Endothelial cell of umbilical vein (primary cell): ENCODE data around the gene KAZN. TPM values are rescaled to one million over a fixed set of nuclear protein-coding genes. Genes with fewer than 3 reads are reported as not detected.

ENCODE experiments used
- BruUV-seq: library from RNA; stranded (reverse); fragments of 400-500 nt; replicated peaks from 2 replicates; lab custom pipeline; 2021; lab: Mats Ljungman, UMichigan
- CTCF ChIA-PET: fragments of 300-600, 350-600 bp; sonication (Branson Sonifier 250); formaldehyde crosslinking; loops from one replicate; lab custom pipeline; 2021; ENCODE audit warnings: antibody characterized with exemption, inconsistent platforms; lab: Charles Lee
- POLR2A ChIA-PET: fragments of 300-600, 350-600 bp; sonication (Branson Sonifier 250); formaldehyde crosslinking; loops from one replicate; lab custom pipeline; 2021; ENCODE audit warnings: antibody characterized with exemption, inconsistent platforms; lab: Charles Lee
- DNase-seq: peaks from one replicate; pipeline ENCODE4 v3.0.0-alpha.2; 2011; ENCODE audit warnings: low read depth, low spot score
- FAIRE-seq: peaks from 2 replicates; lab custom pipeline; 2011; peaks lifted over from hg19 to GRCh38; lab: Jason Lieb, UNC
- H2AFZ ChIP-seq: 2 replicates; pipeline ENCODE4 v1.6.0; 2012; ENCODE audit warnings: low read depth, low read length, control low read depth, inconsistent platforms
- H3K27ac ChIP-seq: 2 replicates; pipeline ENCODE4 v1.5.1; 2011; ENCODE audit warnings: low read depth, mild to moderate bottlenecking, control low read depth, low read length, moderate library complexity; ENCODE audit not compliant: insufficient read depth
- H3K27me3 ChIP-seq, 2 experiments: 2 replicates each; pipeline versions ENCODE4 v1.6.0 to v1.6.1; 2011; ENCODE audit warnings: low read length in 2 of 2, mixed read lengths in 1 of 2; ENCODE audit not compliant: control insufficient read depth in 2 of 2, insufficient read depth in 2 of 2
- H3K36me3 ChIP-seq, 2 experiments: 2 replicates in 1 of 2; 3 replicates in 1 of 2; pipeline ENCODE4 v1.5.1; 2011; ENCODE audit warnings: low read length in 2 of 2, mild to moderate bottlenecking in 1 of 2, moderate library complexity in 1 of 2; ENCODE audit not compliant: control insufficient read depth in 2 of 2, insufficient read depth in 2 of 2; ENCODE audit errors: extremely low read depth in 1 of 2
- H3K4me1 ChIP-seq: 3 replicates; pipeline ENCODE4 v1.5.1; 2011; ENCODE audit warnings: mild to moderate bottlenecking, low read length; ENCODE audit not compliant: control insufficient read depth, insufficient read depth; ENCODE audit errors: extremely low read depth
- H3K4me2 ChIP-seq: 2 replicates; pipeline ENCODE4 v1.6.1; 2011; ENCODE audit warnings: low read length, control low read depth, mixed read lengths; ENCODE audit not compliant: insufficient read depth
- H3K4me3 ChIP-seq, 3 experiments: fragments of 200-600 bp in 1 of 3; sonication (generic), shearing (Covaris generic) in 1 of 3; replicated peaks in 1 of 3; 2 replicates each; pipeline ENCODE4 v1.5.1; 2011 to 2016; ENCODE audit warnings: control low read depth in 3 of 3, low read length in 3 of 3, mild to moderate bottlenecking in 2 of 3, inconsistent platforms in 1 of 3, low read depth in 1 of 3, moderate library complexity in 1 of 3; ENCODE audit not compliant: insufficient read depth in 1 of 3
- H3K79me2 ChIP-seq: 2 replicates; pipeline ENCODE4 v1.6.0; 2012; ENCODE audit warnings: low read length, inconsistent platforms; ENCODE audit not compliant: control insufficient read depth, insufficient read depth
- H3K9ac ChIP-seq: replicated peaks from 2 replicates; pipeline ENCODE3; 2011; ENCODE audit warnings: low read length, control low read depth; ENCODE audit not compliant: insufficient read depth; ENCODE audit errors: extremely low read depth
- H3K9me1 ChIP-seq: replicated peaks from 3 replicates; pipeline ENCODE4 v1.6.0; 2011; ENCODE audit warnings: mild to moderate bottlenecking, low read length; ENCODE audit not compliant: control insufficient read depth, insufficient read depth; ENCODE audit errors: extremely low read depth
- H3K9me3 ChIP-seq: replicated peaks from 2 replicates; pipeline ENCODE4 v1.5.1; 2012; ENCODE audit warnings: low read length, inconsistent platforms; ENCODE audit not compliant: control insufficient read depth, insufficient read depth
- H4K20me1 ChIP-seq: replicated peaks from 2 replicates; pipeline ENCODE3; 2011; ENCODE audit warnings: mild to moderate bottlenecking, low read length; ENCODE audit not compliant: control insufficient read depth, insufficient read depth; ENCODE audit errors: extremely low read depth
- EZH2 ChIP-seq: IDR thresholded peaks from 2 replicates; pipeline ENCODE4 v1.6.1; 2012; ENCODE audit warnings: borderline replicate concordance, low read depth, mild to moderate bottlenecking, moderate library complexity, low read length, inconsistent platforms; ENCODE audit not compliant: severe bottlenecking
- FOS ChIP-seq: IDR thresholded peaks from 2 replicates; pipeline ENCODE4 v1.6.1; 2011; ENCODE audit warnings: mild to moderate bottlenecking, low read length, moderate library complexity, borderline replicate concordance; ENCODE audit not compliant: insufficient read depth
- GATA2 ChIP-seq: IDR thresholded peaks from 2 replicates; pipeline ENCODE4 v1.7.0; 2011; ENCODE audit warnings: low read depth, mild to moderate bottlenecking, moderate library complexity, mixed read lengths, low read length; ENCODE audit not compliant: insufficient read length, insufficient read depth
- JUN ChIP-seq: IDR thresholded peaks from 2 replicates; pipeline ENCODE4 v1.6.1; 2011; ENCODE audit warnings: borderline replicate concordance, low read depth; ENCODE audit not compliant: insufficient read length, insufficient read depth
- MAX ChIP-seq: IDR thresholded peaks from 2 replicates; pipeline ENCODE4 v1.6.1; 2011; ENCODE audit not compliant: insufficient read depth, insufficient read length
- MYC ChIP-seq: IDR thresholded peaks from one replicate; pipeline ENCODE4 v1.6.1; 2011; ENCODE audit warnings: mild to moderate bottlenecking, low read depth, low read length
- POLR2A ChIP-seq: IDR thresholded peaks from 2 replicates; pipeline ENCODE4 v1.6.1; 2012; ENCODE audit warnings: low read depth, mild to moderate bottlenecking, control low read depth, low read length
- POLR2AphosphoS5 ChIP-seq: IDR thresholded peaks from 2 replicates; pipeline ENCODE4 v1.6.1; 2012; ENCODE audit warnings: low read depth, mild to moderate bottlenecking, control low read depth, low read length, moderate library complexity; ENCODE audit not compliant: insufficient read depth
- dilution Hi-C: fragments of 300-500 bp; cut with MboI; formaldehyde crosslinking; loops from one replicate; pipeline ENCODE4 v1.15.0; 2019; ENCODE audit warnings: low sequenced_read_pairs; ENCODE audit not compliant: extremely low pct_ligation_motif_present
- intact Hi-C: fragments of 100-400 bp; cut with micrococcal nuclease; formaldehyde crosslinking; loops from one replicate; pipeline ENCODE4 v1.10.0; 2022
- polyA plus RNA-seq, 4 experiments: library from polyadenylated mRNA; depleted of rRNA in 3 of 4; stranded (reverse) in 3 of 4; unstranded in 1 of 4; fragments of >200 nt; gene quantifications; 2 replicates each; pipeline versions ENCODE4 v1.2.1 to v1.2.3, GENCODE V29; 2011 to 2012; ENCODE audit warnings: missing spikeins in 1 of 4
- total RNA-seq: library from RNA; stranded (reverse); gene quantifications from 2 replicates; pipeline ENCODE4 v1.2.3, GENCODE V29; 2021
- TF ChIP-seq, protein P1 (sequence below), 2 donors: IDR thresholded peaks; 1 replicate in 1 of 2; 2 replicates in 1 of 2; pipeline ENCODE4 v1.5.1; 2011; ENCODE audit warnings: low read length in 2 of 2, mild to moderate bottlenecking in 2 of 2, moderate library complexity in 2 of 2, control low read depth in 1 of 2, inconsistent platforms in 1 of 2, low read depth in 1 of 2; ENCODE audit not compliant: insufficient read depth in 1 of 2; ENCODE audit errors: extremely low read depth in 1 of 2

The KAZN gene
- total and polyA plus RNA-seq, 2 donors (not counting 3 experiments of a cell fraction or from before 2014, with no cell fraction given) = 1.6 to 5.8 TPM

GRCh38 chr1:14634486-14634885 is 36.0 kb downstream of the KAZN start:
- Histone ChIP-seq H3K79me2 (no peaks in the 10 kb centered on the region), H2AFZ (no peak overlapping the region), H3K4me1 (no peaks in the 10 kb centered on the region), H3K4me2 (no peak overlapping the region), H3K9me1 (no peaks in the 10 kb centered on the region), H3K4me3 (no peak overlapping the region), H3K9ac (no peak overlapping the region), H3K36me3 (no peaks in the 10 kb centered on the region), H3K27me3 (no peaks in the 10 kb centered on the region), H4K20me1 (no peaks in the 10 kb centered on the region), H3K9me3 (no peaks in the 10 kb centered on the region), H3K27ac (no peak overlapping the region)
- DNase-seq = no peak
- ChIA-PET CTCF (no interaction called here), POLR2A (no interaction called here)
- FAIRE-seq = no peak
- TF ChIP-seq POLR2AphosphoS5 (no peak), POLR2A (no peak), EZH2 (no peak), MAX (no peak), JUN (no peak), MYC (no peak), FOS (no peak), GATA2 (no peak)
- TF ChIP-seq, protein P1, sequence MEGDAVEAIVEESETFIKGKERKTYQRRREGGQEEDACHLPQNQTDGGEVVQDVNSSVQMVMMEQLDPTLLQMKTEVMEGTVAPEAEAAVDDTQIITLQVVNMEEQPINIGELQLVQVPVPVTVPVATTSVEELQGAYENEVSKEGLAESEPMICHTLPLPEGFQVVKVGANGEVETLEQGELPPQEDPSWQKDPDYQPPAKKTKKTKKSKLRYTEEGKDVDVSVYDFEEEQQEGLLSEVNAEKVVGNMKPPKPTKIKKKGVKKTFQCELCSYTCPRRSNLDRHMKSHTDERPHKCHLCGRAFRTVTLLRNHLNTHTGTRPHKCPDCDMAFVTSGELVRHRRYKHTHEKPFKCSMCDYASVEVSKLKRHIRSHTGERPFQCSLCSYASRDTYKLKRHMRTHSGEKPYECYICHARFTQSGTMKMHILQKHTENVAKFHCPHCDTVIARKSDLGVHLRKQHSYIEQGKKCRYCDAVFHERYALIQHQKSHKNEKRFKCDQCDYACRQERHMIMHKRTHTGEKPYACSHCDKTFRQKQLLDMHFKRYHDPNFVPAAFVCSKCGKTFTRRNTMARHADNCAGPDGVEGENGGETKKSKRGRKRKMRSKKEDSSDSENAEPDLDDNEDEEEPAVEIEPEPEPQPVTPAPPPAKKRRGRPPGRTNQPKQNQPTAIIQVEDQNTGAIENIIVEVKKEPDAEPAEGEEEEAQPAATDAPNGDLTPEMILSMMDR (IDR thresholded peaks at IDR 0.05; ENCODE audit: extremely low read depth in 1 of 2, insufficient read depth in 1 of 2, low read depth in 1 of 2, low read length in 2 of 2) = no peak
- dilution Hi-C loops (no loop called here), intact Hi-C loops (no loop called here)
- no TSS peak for BruUV-seq
